ENCODE results near the gene DUSP8. TPM values are rescaled to one million over a fixed set of nuclear protein-coding genes. Genes with fewer than 3 reads are reported as not detected.

DUSP8 gene
- polyA plus RNA-seq, 2 donors = 0.69 to 0.84 TPM

GRCh38 chr11:1529774-1530173 lies 42.3 kb downstream of the DUSP8 start:
- WGBS, 2 donors = 81% methylated on average over 5 of the region's 5 CpGs
- H3K27me3 ChIP-seq (ENCODE audit: control insufficient read depth in 1 of 2, insufficient read depth in 2 of 2, low read length in 2 of 2) = no peaks in the 10 kb centered on the region
- no peaks in the 10 kb centered on the region for H3K9me3 ChIP-seq (ENCODE audit: control insufficient read depth in 2 of 2, insufficient read depth in 1 of 2, low read depth in 1 of 2, low read length in 1 of 2)
- H3K4me1 ChIP-seq (ENCODE audit: control insufficient read depth in 2 of 2, insufficient read depth in 2 of 2, low read length in 1 of 2) = peaks cover 12 to 53% of the 10 kb centered on the region in 2 donors
- no peak overlapping the region for H3K4me3 ChIP-seq (ENCODE audit: low read depth in 1 of 2, low read length in 2 of 2)
- H3K36me3 ChIP-seq (ENCODE audit: control insufficient read depth in 2 of 2, insufficient read depth in 2 of 2, low read length in 1 of 2) = peaks cover 2 to 13% of the 10 kb centered on the region in 2 donors
- no peak overlapping the region for H3K27ac ChIP-seq (ENCODE audit: low read depth in 2 of 2, low read length in 1 of 2)

GRCh38 chr11:1529286-1529685 lies 42.8 kb downstream of the DUSP8 start:
- H3K4me1 ChIP-seq (ENCODE audit: control insufficient read depth in 2 of 2, insufficient read depth in 2 of 2, low read length in 1 of 2) = peaks cover 7 to 48% of the 10 kb centered on the region in 2 donors

GRCh38 chr11:1528710-1529109 lies 43.4 kb downstream of the DUSP8 start:
- Histone ChIP-seq H3K27me3 (ENCODE audit: control insufficient read depth in 1 of 2, insufficient read depth in 2 of 2, low read length in 2 of 2) (no peaks in the 10 kb centered on the region), H3K27ac (ENCODE audit: low read depth in 2 of 2, low read length in 1 of 2) (no peak overlapping the region), H3K4me3 (ENCODE audit: low read depth in 1 of 2, low read length in 2 of 2) (no peak overlapping the region), H3K9me3 (ENCODE audit: control insufficient read depth in 2 of 2, insufficient read depth in 1 of 2, low read depth in 1 of 2, low read length in 1 of 2) (no peaks in the 10 kb centered on the region), H3K4me1 (ENCODE audit: control insufficient read depth in 2 of 2, insufficient read depth in 2 of 2, low read length in 1 of 2) (peaks cover 5 to 50% of the 10 kb centered on the region in 2 donors), H3K36me3 (ENCODE audit: control insufficient read depth in 2 of 2, insufficient read depth in 2 of 2, low read length in 1 of 2) (peaks cover 2 to 10% of the 10 kb centered on the region in 2 donors)
- 89 to 92% methylated on average over 10 of the region's 10 CpGs for WGBS, 2 donors

More at GRCh38 chr11:1529286-1529685, 42.8 kb downstream of the DUSP8 start:
- no peak overlapping the region for H3K4me3 ChIP-seq (ENCODE audit: low read depth in 1 of 2, low read length in 2 of 2)
- no peaks in the 10 kb centered on the region for H3K9me3 ChIP-seq (ENCODE audit: control insufficient read depth in 2 of 2, insufficient read depth in 1 of 2, low read depth in 1 of 2, low read length in 1 of 2)
- no peak overlapping the region for H3K27ac ChIP-seq (ENCODE audit: low read depth in 2 of 2, low read length in 1 of 2)
- H3K36me3 ChIP-seq (ENCODE audit: control insufficient read depth in 2 of 2, insufficient read depth in 2 of 2, low read length in 1 of 2) = peaks cover 2 to 10% of the 10 kb centered on the region in 2 donors
- WGBS, 2 donors = 93 to 95% methylated on average over 17 of the region's 17 CpGs
- no peaks in the 10 kb centered on the region for H3K27me3 ChIP-seq (ENCODE audit: control insufficient read depth in 1 of 2, insufficient read depth in 2 of 2, low read length in 2 of 2)

- peaks cover 2 to 10% of the 10 kb centered on the region in 2 donors for H3K36me3 ChIP-seq (ENCODE audit: control insufficient read depth in 2 of 2, insufficient read depth in 2 of 2, low read length in 1 of 2)
- 90 to 91% methylated on average over 15 of the region's 15 CpGs for WGBS, 2 donors
- H3K27ac ChIP-seq (ENCODE audit: low read depth in 2 of 2, low read length in 1 of 2) = no peak overlapping the region
- H3K9me3 ChIP-seq (ENCODE audit: control insufficient read depth in 2 of 2, insufficient read depth in 1 of 2, low read depth in 1 of 2, low read length in 1 of 2) = no peaks in the 10 kb centered on the region
- H3K4me1 ChIP-seq (ENCODE audit: control insufficient read depth in 2 of 2, insufficient read depth in 2 of 2, low read length in 1 of 2) = peaks cover 7 to 33% of the 10 kb centered on the region in 2 donors
- no peak overlapping the region for H3K4me3 ChIP-seq (ENCODE audit: low read depth in 1 of 2, low read length in 2 of 2)
- no peaks in the 10 kb centered on the region for H3K27me3 ChIP-seq (ENCODE audit: control insufficient read depth in 1 of 2, insufficient read depth in 2 of 2, low read length in 2 of 2)
Observed at GRCh38 chr11:1526785-1527184, 45.3 kb downstream of the DUSP8 start.

- H3K27ac ChIP-seq (ENCODE audit: low read depth in 2 of 2, low read length in 1 of 2) = no peak overlapping the region
- no peak overlapping the region for H3K4me3 ChIP-seq (ENCODE audit: low read depth in 1 of 2, low read length in 2 of 2)
- 59 to 71% methylated on average over 4 of the region's 4 CpGs for WGBS, 2 donors
- no peaks in the 10 kb centered on the region for H3K9me3 ChIP-seq (ENCODE audit: control insufficient read depth in 2 of 2, insufficient read depth in 1 of 2, low read depth in 1 of 2, low read length in 1 of 2)
- peaks cover 2 to 9% of the 10 kb centered on the region in 2 donors for H3K36me3 ChIP-seq (ENCODE audit: control insufficient read depth in 2 of 2, insufficient read depth in 2 of 2, low read length in 1 of 2)
- H3K4me1 ChIP-seq (ENCODE audit: control insufficient read depth in 2 of 2, insufficient read depth in 2 of 2, low read length in 1 of 2) = peaks cover 5 to 11% of the 10 kb centered on the region in 2 donors
- no peaks in the 10 kb centered on the region for H3K27me3 ChIP-seq (ENCODE audit: control insufficient read depth in 1 of 2, insufficient read depth in 2 of 2, low read length in 2 of 2)
Observed at GRCh38 chr11:1523779-1524178, 48.3 kb downstream of the DUSP8 start.

GRCh38 chr11:1523077-1523476 lies 49.0 kb downstream of the DUSP8 start:
- Histone ChIP-seq H3K4me1 (ENCODE audit: control insufficient read depth in 2 of 2, insufficient read depth in 2 of 2, low read length in 1 of 2) (peaks cover 5 to 8% of the 10 kb centered on the region in 2 donors), H3K27ac (ENCODE audit: low read depth in 2 of 2, low read length in 1 of 2) (no peak overlapping the region), H3K36me3 (ENCODE audit: control insufficient read depth in 2 of 2, insufficient read depth in 2 of 2, low read length in 1 of 2) (peaks cover 2 to 11% of the 10 kb centered on the region in 2 donors), H3K27me3 (ENCODE audit: control insufficient read depth in 1 of 2, insufficient read depth in 2 of 2, low read length in 2 of 2) (no peaks in the 10 kb centered on the region), H3K4me3 (ENCODE audit: low read depth in 1 of 2, low read length in 2 of 2) (no peak overlapping the region), H3K9me3 (ENCODE audit: control insufficient read depth in 2 of 2, insufficient read depth in 1 of 2, low read depth in 1 of 2, low read length in 1 of 2) (no peaks in the 10 kb centered on the region)
- WGBS, 2 donors = 56 to 78% methylated on average over 6 of the region's 6 CpGs

GRCh38 chr11:1522081-1522424 lies 50.0 kb downstream of the DUSP8 start:
- H3K4me3 ChIP-seq (ENCODE audit: low read depth in 1 of 2, low read length in 2 of 2) = no peak overlapping the region
- peaks cover 5 to 8% of the 10 kb centered on the region in 2 donors for H3K4me1 ChIP-seq (ENCODE audit: control insufficient read depth in 2 of 2, insufficient read depth in 2 of 2, low read length in 1 of 2)
- 72 to 87% methylated on average over 8 of the region's 8 CpGs for WGBS, 2 donors

GRCh38 chr11:1521382-1522080 lies 50.5 kb downstream of the DUSP8 start:
- H3K9me3 ChIP-seq (ENCODE audit: control insufficient read depth in 2 of 2, insufficient read depth in 1 of 2, low read depth in 1 of 2, low read length in 1 of 2) = no peaks in the 10 kb centered on the region
- peaks cover 0 to 9% of the 10 kb centered on the region in 2 donors for H3K36me3 ChIP-seq (ENCODE audit: control insufficient read depth in 2 of 2, insufficient read depth in 2 of 2, low read length in 1 of 2)
- H3K27ac ChIP-seq (ENCODE audit: low read depth in 2 of 2, low read length in 1 of 2) = no peak overlapping the region
- no peak overlapping the region for H3K4me3 ChIP-seq (ENCODE audit: low read depth in 1 of 2, low read length in 2 of 2)
- 68 to 78% methylated on average over 21 of the region's 21 CpGs for WGBS, 2 donors
- peaks cover 5 to 8% of the 10 kb centered on the region in 2 donors for H3K4me1 ChIP-seq (ENCODE audit: control insufficient read depth in 2 of 2, insufficient read depth in 2 of 2, low read length in 1 of 2)
- no peaks in the 10 kb centered on the region for H3K27me3 ChIP-seq (ENCODE audit: control insufficient read depth in 1 of 2, insufficient read depth in 2 of 2, low read length in 2 of 2)

More at GRCh38 chr11:1522081-1522424, 50.0 kb downstream of the DUSP8 start:
- H3K27ac ChIP-seq (ENCODE audit: low read depth in 2 of 2, low read length in 1 of 2) = no peak overlapping the region
- peaks cover under 1 to 10% of the 10 kb centered on the region in 2 donors for H3K36me3 ChIP-seq (ENCODE audit: control insufficient read depth in 2 of 2, insufficient read depth in 2 of 2, low read length in 1 of 2)
- H3K27me3 ChIP-seq (ENCODE audit: control insufficient read depth in 1 of 2, insufficient read depth in 2 of 2, low read length in 2 of 2) = no peaks in the 10 kb centered on the region
- no peaks in the 10 kb centered on the region for H3K9me3 ChIP-seq (ENCODE audit: control insufficient read depth in 2 of 2, insufficient read depth in 1 of 2, low read depth in 1 of 2, low read length in 1 of 2)

GRCh38 chr11:1520663-1521267 lies 51.3 kb downstream of the DUSP8 start:
- H3K27ac ChIP-seq (ENCODE audit: low read depth in 2 of 2, low read length in 1 of 2) = no peak overlapping the region
- no peaks in the 10 kb centered on the region for H3K27me3 ChIP-seq (ENCODE audit: control insufficient read depth in 1 of 2, insufficient read depth in 2 of 2, low read length in 2 of 2)
- H3K4me1 ChIP-seq (ENCODE audit: control insufficient read depth in 2 of 2, insufficient read depth in 2 of 2, low read length in 1 of 2) = peaks cover 5 to 8% of the 10 kb centered on the region in 2 donors
- H3K36me3 ChIP-seq (ENCODE audit: control insufficient read depth in 2 of 2, insufficient read depth in 2 of 2, low read length in 1 of 2) = peaks cover 0 to 9% of the 10 kb centered on the region in 2 donors
- WGBS, 2 donors = 63 to 64% methylated on average over 19 of the region's 19 CpGs
- no peak overlapping the region for H3K4me3 ChIP-seq (ENCODE audit: low read depth in 1 of 2, low read length in 2 of 2)
- no peaks in the 10 kb centered on the region for H3K9me3 ChIP-seq (ENCODE audit: control insufficient read depth in 2 of 2, insufficient read depth in 1 of 2, low read depth in 1 of 2, low read length in 1 of 2)

Data from esophagus (tissue), 2 donors.